Endodermal cell (in vitro differentiated cells): ENCODE measurements around the gene MYO7B. TPM values are rescaled to one million over a fixed set of nuclear protein-coding genes. Genes with fewer than 3 reads are reported as not detected.

ENCODE experiments used
- DNase-seq: peaks from one replicate; pipeline ENCODE4 v3.0.0-alpha.2; 2017
- H3K27ac ChIP-seq: 2 replicates; pipeline ENCODE4 v1.5.1; 2013; ENCODE audit warnings: mild to moderate bottlenecking, low read depth, low read length, moderate library complexity
- H3K27me3 ChIP-seq: 2 replicates; pipeline ENCODE4 v1.6.1; 2013; ENCODE audit warnings: mild to moderate bottlenecking, low read length, moderate library complexity; ENCODE audit not compliant: insufficient read depth, control insufficient read depth, poor library complexity, severe bottlenecking
- H3K36me3 ChIP-seq: 2 replicates; pipeline ENCODE4 v1.7.0; 2013; ENCODE audit warnings: mild to moderate bottlenecking, low read length, moderate library complexity; ENCODE audit not compliant: control insufficient read depth, insufficient read depth
- H3K4me1 ChIP-seq: one replicate; pipeline ENCODE4 v1.7.0; 2013; ENCODE audit warnings: low read length; ENCODE audit not compliant: control insufficient read depth, insufficient read depth
- H3K4me3 ChIP-seq: 2 replicates; pipeline ENCODE4 v1.5.1; 2013; ENCODE audit warnings: mild to moderate bottlenecking, low read length, moderate library complexity
- H3K9ac ChIP-seq: 2 replicates; pipeline ENCODE4 v1.6.1; 2013; ENCODE audit warnings: mild to moderate bottlenecking, low read length, moderate library complexity; ENCODE audit not compliant: poor library complexity, severe bottlenecking; ENCODE audit errors: extremely low read depth
- H3K9me3 ChIP-seq: 2 replicates; pipeline ENCODE4 v1.6.1; 2013; ENCODE audit warnings: mild to moderate bottlenecking, low read length, moderate library complexity; ENCODE audit not compliant: control insufficient read depth
- H3K27ac Mint-ChIP-seq: 2 replicates; pipeline ENCODE4 v1.8.0; 2020; ENCODE audit warnings: mixed read lengths
- H3K27me3 Mint-ChIP-seq: 2 replicates; pipeline ENCODE4 v1.8.0; 2021; ENCODE audit warnings: mild to moderate bottlenecking, mixed read lengths; ENCODE audit not compliant: insufficient read depth
- H3K36me3 Mint-ChIP-seq: 2 replicates; pipeline ENCODE4 v1.8.0; 2020; ENCODE audit warnings: low read depth, mixed read lengths
- H3K4me1 Mint-ChIP-seq: 2 replicates; pipeline ENCODE4 v1.8.0; 2020; ENCODE audit warnings: mixed read lengths
- H3K4me3 Mint-ChIP-seq: 2 replicates; pipeline ENCODE4 v1.8.0; 2020; ENCODE audit warnings: mild to moderate bottlenecking, moderate library complexity, mixed read lengths
- H3K9me3 Mint-ChIP-seq: 2 replicates; pipeline ENCODE4 v1.8.0; 2020; ENCODE audit warnings: mild to moderate bottlenecking, mixed read lengths
- CTCF ChIP-seq: fragments of 200-600 bp; sonication (generic); conservative IDR thresholded peaks from 2 replicates; pipeline ENCODE4 v1.5.0; 2021; ENCODE audit warnings: antibody characterized with exemption, mild to moderate bottlenecking
- WGBS, 2 experiments: methylation state at CpG; one replicate each; pipeline versions ENCODE4 v1.1.5 to v1.1.7; 2013; ENCODE audit warnings: missing lambda C conversion rate in 2 of 2, mixed read lengths in 1 of 2; ENCODE audit not compliant: insufficient coverage in 1 of 2, insufficient read length in 1 of 2; 5-methylcytosine and 5-hydroxymethylcytosine counted together
- total RNA-seq, 2 donors: library from RNA; stranded (reverse); fragmentation: NEBNext Ultra II Directional in 1 of 2; extraction: Animal tissue kit (Norgen Biotek cat#: 25700) in 1 of 2; gene quantifications; 2 replicates in 1 of 2; 3 replicates in 1 of 2; pipeline ENCODE4 v1.2.1, GENCODE V29; 2021

The MYO7B gene
- total RNA-seq, 2 donors from 2014 or later = 0.11 TPM; not detected in 1

- H3K4me1 ChIP-seq = no peaks in the 10 kb centered on the region
- H3K27me3 Mint-ChIP-seq = no peaks in the 10 kb centered on the region
- H3K36me3 Mint-ChIP-seq = no peaks in the 10 kb centered on the region
- no peak overlapping the region for H3K9ac ChIP-seq
- no peak overlapping the region for H3K4me3 ChIP-seq
- TF ChIP-seq CTCF = no peak
- no peak for DNase-seq
- peaks cover 2% of the 10 kb centered on the region for H3K9me3 Mint-ChIP-seq
- H3K27me3 ChIP-seq = no peaks in the 10 kb centered on the region
- H3K4me1 Mint-ChIP-seq = peaks cover 17% of the 10 kb centered on the region
- WGBS, 2 experiments = 83 to 100% methylated on average over 2 of the region's 2 CpGs
- H3K36me3 ChIP-seq = no peaks in the 10 kb centered on the region
- no peak overlapping the region for H3K27ac Mint-ChIP-seq
- no peak overlapping the region for H3K27ac ChIP-seq
- H3K9me3 ChIP-seq = no peaks in the 10 kb centered on the region
- no peak overlapping the region for H3K4me3 Mint-ChIP-seq
Measured at GRCh38 chr2:127562936-127563335, 27.5 kb downstream of the MYO7B start.

- H3K27me3 ChIP-seq = no peaks in the 10 kb centered on the region
- H3K4me3 Mint-ChIP-seq = no peak overlapping the region
- H3K9me3 Mint-ChIP-seq = peaks cover 2% of the 10 kb centered on the region
- peak; percentile 27 for DNase-seq
- H3K9ac ChIP-seq = no peak overlapping the region
- H3K36me3 ChIP-seq = no peaks in the 10 kb centered on the region
- no peaks in the 10 kb centered on the region for H3K27me3 Mint-ChIP-seq
- peak overlapping the region; percentile 50 for H3K27ac Mint-ChIP-seq
- no peaks in the 10 kb centered on the region for H3K36me3 Mint-ChIP-seq
- no peak overlapping the region for H3K4me3 ChIP-seq
- no peak overlapping the region for H3K27ac ChIP-seq
- TF ChIP-seq CTCF = no peak
- no peaks in the 10 kb centered on the region for H3K4me1 ChIP-seq
- H3K9me3 ChIP-seq = no peaks in the 10 kb centered on the region
- 90 to 93% methylated on average over 11 to 14 of the region's 14 CpGs for WGBS, 2 experiments
- peaks cover 20% of the 10 kb centered on the region for H3K4me1 Mint-ChIP-seq
Measured at GRCh38 chr2:127563458-127564428, 28.3 kb downstream of the MYO7B start.

GRCh38 chr2:127564429-127565260, 29.2 kb downstream of the MYO7B start:
- H3K36me3 ChIP-seq = no peaks in the 10 kb centered on the region
- Mint-ChIP-seq H3K9me3 (peaks cover 2% of the 10 kb centered on the region), H3K27me3 (no peaks in the 10 kb centered on the region), H3K27ac (no peak overlapping the region), H3K4me3 (no peak overlapping the region), H3K4me1 (peaks cover 14% of the 10 kb centered on the region), H3K36me3 (no peaks in the 10 kb centered on the region)
- H3K9ac ChIP-seq = no peak overlapping the region
- no peaks in the 10 kb centered on the region for H3K4me1 ChIP-seq
- H3K27ac ChIP-seq = no peak overlapping the region
- H3K4me3 ChIP-seq = no peak overlapping the region
- no peaks in the 10 kb centered on the region for H3K9me3 ChIP-seq
- peak; percentile 17 for DNase-seq
- 90 to 95% methylated on average over 8 to 11 of the region's 11 CpGs for WGBS, 2 experiments
- H3K27me3 ChIP-seq = no peaks in the 10 kb centered on the region
- no peak for TF ChIP-seq CTCF
